ENCODE results near the gene METTL4. TPM values are rescaled to one million over a fixed set of nuclear protein-coding genes. Genes with fewer than 3 reads are reported as not detected.

Gene METTL4
- total and polyA plus RNA-seq, 2 experiments from 2014 or later: 7.6 to 16.0 TPM

DNA sequence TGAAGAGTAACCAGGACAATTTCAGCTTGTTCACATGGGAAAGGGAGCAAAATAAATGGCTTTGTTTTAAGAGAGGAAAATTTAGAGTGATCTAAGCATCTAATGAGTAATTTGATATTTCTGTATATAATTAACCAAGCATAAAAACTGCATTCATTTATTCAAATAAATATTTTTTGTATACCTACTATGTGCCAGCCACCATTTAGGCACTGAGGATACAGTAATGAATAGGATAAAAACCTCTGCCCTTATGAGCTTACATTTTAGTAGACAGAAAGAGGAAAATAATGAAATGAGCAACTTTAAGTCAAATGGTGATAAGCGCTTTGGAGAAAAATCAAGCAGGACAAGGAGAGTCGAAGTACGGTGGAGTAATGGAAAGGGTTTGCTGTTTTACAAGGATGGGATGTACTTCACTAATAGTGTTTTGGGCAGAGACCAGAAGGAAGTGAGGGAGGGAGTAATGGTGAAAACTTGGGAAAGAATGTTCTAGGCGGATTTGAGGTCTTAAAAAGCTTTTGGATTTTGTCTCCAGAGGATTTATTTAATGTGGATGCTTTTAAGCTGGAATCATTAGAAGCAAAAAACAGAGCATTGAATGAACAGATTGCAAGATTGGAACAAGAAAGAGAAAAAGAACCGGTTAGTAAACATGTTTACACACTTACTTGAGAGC is 17.5 kb upstream of the METTL4 start:
- Histone ChIP-seq H3K4me3 (no peak overlapping the region), H3K4me2 (peak overlapping the region; percentile 29), H3K9me2 (replicated peaks; ENCODE audit: insufficient read depth) (no peaks in the 10 kb centered on the region), H3K36me3 (replicated peaks; ENCODE audit: insufficient read depth, low read depth) (no peaks in the 10 kb centered on the region), H3K4me1 (ENCODE audit: insufficient read depth) (no peaks in the 10 kb centered on the region), H2AFZ (peak overlapping the region; percentile 19), H3K27ac (peak overlapping the region; percentile 54), H3K79me2 (no peaks in the 10 kb centered on the region), H3K9me3 (ENCODE audit: low read depth) (no peaks in the 10 kb centered on the region), H3K27me3 (no peaks in the 10 kb centered on the region), H4K20me1 (ENCODE audit: insufficient read depth, poor library complexity, severe bottlenecking) (no peaks in the 10 kb centered on the region)
- DNase-seq (ENCODE audit: low spot score): peak; percentile 13
- TF ChIP-seq EZH2phosphoT487 (IDR thresholded peaks at IDR 0.05; ENCODE audit: low read depth, severe bottlenecking, unreplicated experiment): no peak
- TF ChIP-seq, protein P1, sequence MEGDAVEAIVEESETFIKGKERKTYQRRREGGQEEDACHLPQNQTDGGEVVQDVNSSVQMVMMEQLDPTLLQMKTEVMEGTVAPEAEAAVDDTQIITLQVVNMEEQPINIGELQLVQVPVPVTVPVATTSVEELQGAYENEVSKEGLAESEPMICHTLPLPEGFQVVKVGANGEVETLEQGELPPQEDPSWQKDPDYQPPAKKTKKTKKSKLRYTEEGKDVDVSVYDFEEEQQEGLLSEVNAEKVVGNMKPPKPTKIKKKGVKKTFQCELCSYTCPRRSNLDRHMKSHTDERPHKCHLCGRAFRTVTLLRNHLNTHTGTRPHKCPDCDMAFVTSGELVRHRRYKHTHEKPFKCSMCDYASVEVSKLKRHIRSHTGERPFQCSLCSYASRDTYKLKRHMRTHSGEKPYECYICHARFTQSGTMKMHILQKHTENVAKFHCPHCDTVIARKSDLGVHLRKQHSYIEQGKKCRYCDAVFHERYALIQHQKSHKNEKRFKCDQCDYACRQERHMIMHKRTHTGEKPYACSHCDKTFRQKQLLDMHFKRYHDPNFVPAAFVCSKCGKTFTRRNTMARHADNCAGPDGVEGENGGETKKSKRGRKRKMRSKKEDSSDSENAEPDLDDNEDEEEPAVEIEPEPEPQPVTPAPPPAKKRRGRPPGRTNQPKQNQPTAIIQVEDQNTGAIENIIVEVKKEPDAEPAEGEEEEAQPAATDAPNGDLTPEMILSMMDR (IDR thresholded peaks at IDR 0.05; ENCODE audit: poor library complexity): no peak
- no peak for TF ChIP-seq EZH2 (IDR thresholded peaks at IDR 0.05; ENCODE audit: borderline replicate concordance)
- WGBS (ENCODE audit: low lambda C conversion rate, missing lambda C conversion rate): 79% methylated on average over 5 of the region's 5 CpGs

DNA sequence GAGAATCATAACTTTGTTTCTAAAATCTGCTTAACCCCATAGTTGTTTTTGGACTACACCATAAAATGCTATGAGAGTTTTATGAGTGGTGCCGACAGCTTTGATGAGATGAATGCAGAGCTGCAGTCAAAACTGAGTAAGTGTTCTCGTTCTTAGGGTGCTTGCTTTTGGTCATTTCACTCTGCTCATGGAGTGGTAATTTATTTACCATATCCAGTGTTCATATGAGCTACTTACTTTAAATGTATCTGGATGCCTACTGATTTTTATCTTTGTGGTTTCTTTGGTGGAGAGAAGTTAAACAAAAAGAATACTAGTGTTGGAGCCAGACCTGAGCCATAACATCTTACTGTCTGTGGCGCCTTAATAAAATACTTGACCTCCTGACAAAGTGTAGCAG is 16.5 kb upstream of the METTL4 start:
- no peaks in the 10 kb centered on the region for H3K27me3 ChIP-seq
- WGBS (ENCODE audit: low lambda C conversion rate, missing lambda C conversion rate): 85% methylated on average over 3 of the region's 3 CpGs
- H3K4me2 ChIP-seq: no peak overlapping the region
- no peaks in the 10 kb centered on the region for H3K36me3 ChIP-seq (replicated peaks; ENCODE audit: insufficient read depth, low read depth)
- no peak overlapping the region for H3K27ac ChIP-seq
- no peaks in the 10 kb centered on the region for H4K20me1 ChIP-seq (ENCODE audit: insufficient read depth, poor library complexity, severe bottlenecking)
- no peak for DNase-seq (ENCODE audit: low spot score)
- TF ChIP-seq, protein P1 (IDR thresholded peaks at IDR 0.05; ENCODE audit: poor library complexity): no peak
- no peak for TF ChIP-seq EZH2 (IDR thresholded peaks at IDR 0.05; ENCODE audit: borderline replicate concordance)
- TF ChIP-seq EZH2phosphoT487 (IDR thresholded peaks at IDR 0.05; ENCODE audit: low read depth, severe bottlenecking, unreplicated experiment): no peak
- no peaks in the 10 kb centered on the region for H3K4me1 ChIP-seq (ENCODE audit: insufficient read depth)
- no peak overlapping the region for H3K4me3 ChIP-seq
- H3K79me2 ChIP-seq: no peaks in the 10 kb centered on the region
- no peaks in the 10 kb centered on the region for H3K9me3 ChIP-seq (ENCODE audit: low read depth)
- no peaks in the 10 kb centered on the region for H3K9me2 ChIP-seq (replicated peaks; ENCODE audit: insufficient read depth)
- H2AFZ ChIP-seq: no peak overlapping the region

DNA sequence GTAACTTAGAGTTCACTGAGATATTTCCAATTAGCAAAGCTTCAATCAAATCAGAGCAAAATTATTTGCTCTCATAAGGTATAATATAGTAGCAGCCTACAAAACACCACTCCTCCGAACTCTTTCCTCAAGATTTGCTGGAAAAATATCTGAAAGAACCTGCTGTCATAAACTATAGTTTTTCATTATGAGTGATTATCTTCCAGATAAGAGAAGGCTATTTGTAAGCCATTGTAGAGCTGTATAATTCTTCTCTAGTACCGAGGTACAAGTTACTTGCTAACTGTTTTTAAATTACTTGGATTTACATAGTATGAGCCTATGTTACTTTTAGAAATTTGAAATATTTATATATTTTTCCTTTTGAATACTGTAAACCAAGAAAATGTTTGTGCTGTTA is 2.1 kb upstream of the METTL4 start:
- Histone ChIP-seq H3K79me2 (peaks cover 57% of the 10 kb centered on the region), H3K4me1 (ENCODE audit: insufficient read depth) (peaks cover 17% of the 10 kb centered on the region), H3K36me3 (replicated peaks; ENCODE audit: insufficient read depth, low read depth) (no peaks in the 10 kb centered on the region), H2AFZ (peak overlapping the region; percentile 39), H4K20me1 (ENCODE audit: insufficient read depth, poor library complexity, severe bottlenecking) (no peaks in the 10 kb centered on the region), H3K27ac (no peak overlapping the region), H3K4me2 (peak overlapping the region; percentile 81), H3K9me3 (ENCODE audit: low read depth) (no peaks in the 10 kb centered on the region), H3K9me2 (replicated peaks; ENCODE audit: insufficient read depth) (no peaks in the 10 kb centered on the region), H3K27me3 (no peaks in the 10 kb centered on the region), H3K4me3 (no peak overlapping the region)
- no peak for DNase-seq (ENCODE audit: low spot score)
- 30% methylated on average over 2 of the region's 2 CpGs for WGBS (ENCODE audit: low lambda C conversion rate, missing lambda C conversion rate)
- TF ChIP-seq EZH2phosphoT487 (IDR thresholded peaks at IDR 0.05; ENCODE audit: low read depth, severe bottlenecking, unreplicated experiment): no peak
- TF ChIP-seq, protein P1 (IDR thresholded peaks at IDR 0.05; ENCODE audit: poor library complexity): no peak
- TF ChIP-seq EZH2 (IDR thresholded peaks at IDR 0.05; ENCODE audit: borderline replicate concordance): no peak
